ENCODE measurements around the gene RINL.
"Not testable (repeated sequence)": the region's sequence is repeated elsewhere in the genome, so short reads cannot be mapped to it uniquely, and the experiment has no call there.

The RINL gene

GRCh38 chr19:38873400-38873799 is 4.7 kb downstream of the RINL start:
- not testable (repeated sequence) for DNase-seq

GRCh38 chr19:38870612-38871011 is 7.5 kb downstream of the RINL start:
- peak; percentile 28 for DNase-seq

GRCh38 chr19:38869836-38870607 is 8.1 kb downstream of the RINL start:
- peak; percentile 44 for DNase-seq

- DNase-seq: peak; percentile 39
Measured at GRCh38 chr19:38869160-38869835, 8.8 kb downstream of the RINL start.

- DNase-seq: peak; percentile 45
Measured at GRCh38 chr19:38868551-38868950, 9.5 kb downstream of the RINL start.

GRCh38 chr19:38867171-38867780 is 10.8 kb downstream of the RINL start:
- no peak for DNase-seq

GRCh38 chr19:38862321-38863059 is 15.6 kb downstream of the RINL start:
- DNase-seq: no peak

- DNase-seq: no peak
Measured at GRCh38 chr19:38861368-38861767, 16.7 kb downstream of the RINL start.

GRCh38 chr19:38859631-38860204 is 18.4 kb downstream of the RINL start:
- DNase-seq: not testable (repeated sequence)

GRCh38 chr19:38856813-38857212 is 21.3 kb downstream of the RINL start:
- no peak for DNase-seq

- DNase-seq: not testable (repeated sequence)
Measured at GRCh38 chr19:38855751-38856150, 22.3 kb downstream of the RINL start.

GRCh38 chr19:38854961-38855360 is 23.1 kb downstream of the RINL start:
- not testable (repeated sequence) for DNase-seq

GRCh38 chr19:38853214-38853613 is 24.9 kb downstream of the RINL start:
- no peak for DNase-seq

- DNase-seq: peak; percentile 91
Measured at GRCh38 chr19:38852231-38853044, 25.6 kb downstream of the RINL start.

- peak; percentile 96 for DNase-seq
Measured at GRCh38 chr19:38851622-38852230, 26.3 kb downstream of the RINL start.

GRCh38 chr19:38850976-38851621 is 27.0 kb downstream of the RINL start:
- peak; percentile 41 for DNase-seq

GRCh38 chr19:38850436-38850975 is 27.6 kb downstream of the RINL start:
- peak; percentile 98 for DNase-seq

- DNase-seq: peak; percentile 99
Measured at GRCh38 chr19:38849860-38850435, 28.1 kb downstream of the RINL start, which contains the start of gene HNRNPL. Gene HNRNPL (minus strand): TSS chr19:38849986. CDS start chr19:38849966, 20 bp downstream.

GRCh38 chr19:38849147-38849859 is 28.8 kb downstream of the RINL start:
- peak; percentile 100 for DNase-seq
